ENCODE data around the gene PLCG1. TPM values are rescaled to one million over a fixed set of nuclear protein-coding genes. Genes with fewer than 3 reads are reported as not detected.

Gene PLCG1
- total and polyA plus RNA-seq, 2 experiments from 2014 or later, result 27.4 to 206 TPM

DNA sequence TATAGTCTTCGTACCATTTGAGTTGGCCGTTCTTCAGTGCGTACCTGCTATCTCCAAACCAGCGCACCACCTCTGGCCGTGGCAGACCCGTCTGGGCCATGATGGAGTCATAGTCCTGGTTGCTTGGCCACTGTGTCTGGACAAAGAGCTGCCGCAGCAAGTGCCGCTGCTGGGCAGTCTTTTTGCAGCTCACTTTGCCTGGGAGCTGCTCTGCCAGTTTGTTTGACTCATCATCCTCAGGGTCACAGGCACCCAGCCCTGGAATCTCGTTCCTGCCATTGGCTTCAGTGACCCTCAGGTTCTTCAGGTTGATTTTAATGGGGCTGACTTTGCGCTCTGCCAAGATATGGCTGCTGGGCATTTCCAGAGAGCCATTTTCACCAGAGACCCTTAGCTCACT, 65.1 kb downstream of the PLCG1 start (continued):
- TF ChIP-seq, protein P1, sequence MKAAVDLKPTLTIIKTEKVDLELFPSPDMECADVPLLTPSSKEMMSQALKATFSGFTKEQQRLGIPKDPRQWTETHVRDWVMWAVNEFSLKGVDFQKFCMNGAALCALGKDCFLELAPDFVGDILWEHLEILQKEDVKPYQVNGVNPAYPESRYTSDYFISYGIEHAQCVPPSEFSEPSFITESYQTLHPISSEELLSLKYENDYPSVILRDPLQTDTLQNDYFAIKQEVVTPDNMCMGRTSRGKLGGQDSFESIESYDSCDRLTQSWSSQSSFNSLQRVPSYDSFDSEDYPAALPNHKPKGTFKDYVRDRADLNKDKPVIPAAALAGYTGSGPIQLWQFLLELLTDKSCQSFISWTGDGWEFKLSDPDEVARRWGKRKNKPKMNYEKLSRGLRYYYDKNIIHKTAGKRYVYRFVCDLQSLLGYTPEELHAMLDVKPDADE (IDR thresholded peaks at IDR 0.05), result no peak
- TF ChIP-seq CREB1 (CRISPR knock-in tag; IDR thresholded peaks at IDR 0.05; ENCODE audit: low read depth), result no peak

- TF ChIP-seq, protein P1 (IDR thresholded peaks at IDR 0.05), result no peak
- no peak for TF ChIP-seq ZNF462 (CRISPR knock-in tag; IDR thresholded peaks at IDR 0.05)
- TF ChIP-seq EZH2 (IDR thresholded peaks at IDR 0.05; ENCODE audit: low read depth, unreplicated experiment), result no peak
- TF ChIP-seq JUNB (IDR thresholded peaks at IDR 0.05; ENCODE audit: unreplicated experiment), result no peak
- TF ChIP-seq, protein P2, sequence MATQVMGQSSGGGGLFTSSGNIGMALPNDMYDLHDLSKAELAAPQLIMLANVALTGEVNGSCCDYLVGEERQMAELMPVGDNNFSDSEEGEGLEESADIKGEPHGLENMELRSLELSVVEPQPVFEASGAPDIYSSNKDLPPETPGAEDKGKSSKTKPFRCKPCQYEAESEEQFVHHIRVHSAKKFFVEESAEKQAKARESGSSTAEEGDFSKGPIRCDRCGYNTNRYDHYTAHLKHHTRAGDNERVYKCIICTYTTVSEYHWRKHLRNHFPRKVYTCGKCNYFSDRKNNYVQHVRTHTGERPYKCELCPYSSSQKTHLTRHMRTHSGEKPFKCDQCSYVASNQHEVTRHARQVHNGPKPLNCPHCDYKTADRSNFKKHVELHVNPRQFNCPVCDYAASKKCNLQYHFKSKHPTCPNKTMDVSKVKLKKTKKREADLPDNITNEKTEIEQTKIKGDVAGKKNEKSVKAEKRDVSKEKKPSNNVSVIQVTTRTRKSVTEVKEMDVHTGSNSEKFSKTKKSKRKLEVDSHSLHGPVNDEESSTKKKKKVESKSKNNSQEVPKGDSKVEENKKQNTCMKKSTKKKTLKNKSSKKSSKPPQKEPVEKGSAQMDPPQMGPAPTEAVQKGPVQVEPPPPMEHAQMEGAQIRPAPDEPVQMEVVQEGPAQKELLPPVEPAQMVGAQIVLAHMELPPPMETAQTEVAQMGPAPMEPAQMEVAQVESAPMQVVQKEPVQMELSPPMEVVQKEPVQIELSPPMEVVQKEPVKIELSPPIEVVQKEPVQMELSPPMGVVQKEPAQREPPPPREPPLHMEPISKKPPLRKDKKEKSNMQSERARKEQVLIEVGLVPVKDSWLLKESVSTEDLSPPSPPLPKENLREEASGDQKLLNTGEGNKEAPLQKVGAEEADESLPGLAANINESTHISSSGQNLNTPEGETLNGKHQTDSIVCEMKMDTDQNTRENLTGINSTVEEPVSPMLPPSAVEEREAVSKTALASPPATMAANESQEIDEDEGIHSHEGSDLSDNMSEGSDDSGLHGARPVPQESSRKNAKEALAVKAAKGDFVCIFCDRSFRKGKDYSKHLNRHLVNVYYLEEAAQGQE (IDR thresholded peaks at IDR 0.05; ENCODE audit: unreplicated experiment), result no peak
- no peak for TF ChIP-seq ZNF114 (CRISPR knock-in tag; IDR thresholded peaks at IDR 0.05)
- TF ChIP-seq NANOG (IDR thresholded peaks at IDR 0.05; ENCODE audit: borderline replicate concordance), result no peak
- TF ChIP-seq STAT1 (IDR thresholded peaks at IDR 0.05; ENCODE audit: unreplicated experiment), result no peak
- no peak for TF ChIP-seq CREB1 (CRISPR knock-in tag; IDR thresholded peaks at IDR 0.05; ENCODE audit: low read depth)
- no peak for TF ChIP-seq POLR2AphosphoS5 (IDR thresholded peaks at IDR 0.05; ENCODE audit: low read depth)
- TF ChIP-seq EZH2phosphoT487 (IDR thresholded peaks at IDR 0.05; ENCODE audit: unreplicated experiment), result no peak
- no peak for TF ChIP-seq ZNF331 (CRISPR knock-in tag; IDR thresholded peaks at IDR 0.05; ENCODE audit: low read depth)
- H3K27ac Mint-ChIP-seq, result no peak overlapping the region
- DNase-seq (ENCODE audit: low spot score), result no peak
- Histone ChIP-seq H3K27me3 (ENCODE audit: insufficient read depth) (no peaks in the 10 kb centered on the region), H4K20me1 (replicated peaks; ENCODE audit: insufficient read depth) (no peaks in the 10 kb centered on the region), H3K79me2 (replicated peaks; ENCODE audit: insufficient read depth) (no peaks in the 10 kb centered on the region), H3K36me3 (ENCODE audit: insufficient read depth) (no peaks in the 10 kb centered on the region), H2AFZ (no peak overlapping the region), H3F3A (replicated peaks; ENCODE audit: low read depth) (no peaks in the 10 kb centered on the region), H3K4me1 (ENCODE audit: insufficient read depth) (no peaks in the 10 kb centered on the region), H3K4me2 (no peak overlapping the region), H3K9me2 (ENCODE audit: insufficient read depth) (0 out of 2 replicates have a peak, but pooled peaks cover 5% of the 10 kb centered on the region), H3K27ac (ENCODE audit: low read depth) (no peak overlapping the region), H3K4me3 (no peak overlapping the region)
- H3K4me1 Mint-ChIP-seq, result peaks cover 9% of the 10 kb centered on the region
- H3K27me3 Mint-ChIP-seq (ENCODE audit: insufficient read depth, low read depth, poor library complexity), result peaks cover 3% of the 10 kb centered on the region
- no peak overlapping the region for H3K4me3 Mint-ChIP-seq
- ATAC-seq, result no peak
- no peaks in the 10 kb centered on the region for H3K36me3 Mint-ChIP-seq (ENCODE audit: low read depth)
- no peaks in the 10 kb centered on the region for H3K9me3 Mint-ChIP-seq
Observed at GRCh38 chr20:41203660-41204059, 66.3 kb downstream of the PLCG1 start.

Data from GM23338 (cell line).